GM12892 (cell line): ENCODE results near the gene TENT4A.

Experiments used
- POLR2A ChIP-seq: IDR thresholded peaks from 2 replicates; pipeline ENCODE4 v1.6.1; 2011; ENCODE audit warnings: low read depth, low read length, control low read depth
- POLR2AphosphoS5 ChIP-seq: IDR thresholded peaks from 2 replicates; pipeline ENCODE4 v1.6.1; 2011; ENCODE audit warnings: low read depth, low read length, control low read depth

GRCh38 chr5:6712142-6712576, 1.1 kb upstream of the TENT4A start:
- TF ChIP-seq POLR2A (no peak), POLR2AphosphoS5 (no peak; the same call in 1 of the 2 replicates)
